ENCODE results near the gene STK39.
"Not testable (repeated sequence)": the region's sequence is repeated elsewhere in the genome, so short reads cannot be mapped to it uniquely, and the experiment has no call there.

STK39 gene

GRCh38 chr2:168089200-168089599 lies 158.2 kb downstream of the STK39 start:
- DNase-seq (ENCODE audit: low read depth), result no peak

GRCh38 chr2:168087401-168087800 lies 160.0 kb downstream of the STK39 start:
- DNase-seq (ENCODE audit: low read depth), result no peak

DNA sequence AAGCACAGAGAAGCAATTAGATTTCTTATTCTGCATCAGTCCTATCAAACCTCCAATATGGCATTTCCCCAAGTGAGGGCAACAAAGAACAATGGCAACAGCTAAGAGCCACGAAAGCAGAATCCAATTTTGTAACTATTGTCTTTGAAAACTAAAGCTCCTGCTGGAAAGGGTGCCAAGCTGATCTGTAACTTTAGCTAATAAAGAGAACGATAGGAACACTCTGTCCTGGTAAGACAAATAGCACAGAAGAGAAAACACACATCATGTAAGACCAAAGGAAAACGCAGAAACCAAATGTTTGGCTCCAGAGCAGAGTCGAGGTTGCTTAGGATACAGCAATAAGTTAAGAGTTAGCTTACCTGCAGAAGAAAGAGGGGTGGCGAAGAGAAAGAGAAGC lies 160.5 kb downstream of the STK39 start:
- no peak for DNase-seq (ENCODE audit: low read depth)

GRCh38 chr2:168085801-168086361 lies 161.5 kb downstream of the STK39 start:
- DNase-seq (ENCODE audit: low read depth), result no peak

DNA sequence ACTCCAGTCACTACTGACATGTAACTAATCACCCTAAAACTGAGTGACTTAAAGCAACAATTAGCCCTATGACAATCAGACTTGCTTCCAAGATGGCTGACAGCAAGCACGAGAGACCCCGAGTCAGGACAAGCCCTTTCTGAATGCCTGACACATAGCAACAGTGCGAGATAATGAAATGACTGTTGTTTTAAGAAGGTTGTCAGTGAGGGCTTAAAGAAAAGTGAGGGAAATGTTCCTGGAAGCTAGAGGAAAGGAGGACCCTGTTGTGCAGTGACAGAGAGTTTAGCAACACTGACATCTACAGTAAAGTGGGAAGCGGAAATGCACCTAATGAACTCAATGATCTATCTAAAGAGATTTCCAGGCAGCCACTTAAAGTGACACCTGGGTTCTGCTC lies 163.1 kb downstream of the STK39 start:
- no peak for DNase-seq (ENCODE audit: low read depth)

- not testable (repeated sequence) for DNase-seq (ENCODE audit: low read depth)
Measured at GRCh38 chr2:168081452-168081851, 165.9 kb downstream of the STK39 start.

DNA sequence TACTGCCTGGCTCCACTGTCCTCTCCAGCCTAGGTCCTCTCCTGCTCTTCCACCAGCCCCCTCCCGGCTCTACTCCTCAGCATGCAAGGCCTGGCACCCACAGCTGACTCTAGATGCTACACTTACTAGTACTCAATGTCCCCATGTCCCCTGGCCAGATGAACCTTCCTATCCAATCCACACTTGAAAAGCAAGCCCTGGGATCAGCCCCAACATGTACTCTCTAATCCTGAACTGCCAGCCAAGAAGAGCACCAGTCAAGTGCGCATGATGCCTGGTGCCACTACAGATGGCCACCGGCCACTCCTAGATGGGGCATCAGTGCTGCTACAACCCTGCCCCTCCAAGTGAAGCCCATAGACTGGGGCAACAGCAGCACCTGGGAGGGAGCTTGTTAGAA lies 168.2 kb downstream of the STK39 start:
- no peak for DNase-seq (ENCODE audit: low read depth)

- no peak for DNase-seq (ENCODE audit: low read depth)
Measured at GRCh38 chr2:168076731-168077130, 170.7 kb downstream of the STK39 start.

- DNase-seq (ENCODE audit: low read depth), result no peak
Measured at GRCh38 chr2:168075446-168075845, 171.9 kb downstream of the STK39 start.

DNA sequence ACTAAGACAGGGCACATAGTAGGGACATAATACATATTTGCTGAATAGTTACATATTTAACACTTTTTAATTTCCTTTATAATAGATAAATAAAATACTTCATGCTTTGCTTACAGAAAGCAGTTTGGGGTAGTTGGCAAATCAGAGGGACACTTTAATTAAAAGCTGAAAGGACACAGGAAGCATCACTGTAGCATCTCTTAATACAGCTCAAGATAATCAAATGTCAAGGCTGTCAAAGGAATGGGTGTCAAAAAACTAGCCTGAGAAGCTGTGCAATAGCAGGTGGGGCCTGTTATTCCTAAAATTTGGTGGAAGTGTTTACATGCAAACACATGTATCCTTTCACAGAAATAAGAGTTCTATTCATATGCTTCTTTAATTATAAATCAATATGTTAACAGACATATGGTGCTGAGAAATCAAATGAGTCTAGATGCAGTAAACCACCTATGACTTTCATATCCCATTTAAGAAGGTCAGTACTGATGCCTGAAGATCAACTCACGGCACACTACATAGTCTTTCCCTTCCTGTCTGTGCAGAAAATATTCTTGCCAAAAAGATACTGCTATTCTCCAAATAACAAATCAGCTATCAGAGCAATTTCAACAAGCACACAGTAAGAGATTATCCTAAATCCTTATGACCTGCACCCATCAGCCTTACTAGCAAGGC lies 174.6 kb downstream of the STK39 start:
- DNase-seq (ENCODE audit: low read depth), result no peak

DNA sequence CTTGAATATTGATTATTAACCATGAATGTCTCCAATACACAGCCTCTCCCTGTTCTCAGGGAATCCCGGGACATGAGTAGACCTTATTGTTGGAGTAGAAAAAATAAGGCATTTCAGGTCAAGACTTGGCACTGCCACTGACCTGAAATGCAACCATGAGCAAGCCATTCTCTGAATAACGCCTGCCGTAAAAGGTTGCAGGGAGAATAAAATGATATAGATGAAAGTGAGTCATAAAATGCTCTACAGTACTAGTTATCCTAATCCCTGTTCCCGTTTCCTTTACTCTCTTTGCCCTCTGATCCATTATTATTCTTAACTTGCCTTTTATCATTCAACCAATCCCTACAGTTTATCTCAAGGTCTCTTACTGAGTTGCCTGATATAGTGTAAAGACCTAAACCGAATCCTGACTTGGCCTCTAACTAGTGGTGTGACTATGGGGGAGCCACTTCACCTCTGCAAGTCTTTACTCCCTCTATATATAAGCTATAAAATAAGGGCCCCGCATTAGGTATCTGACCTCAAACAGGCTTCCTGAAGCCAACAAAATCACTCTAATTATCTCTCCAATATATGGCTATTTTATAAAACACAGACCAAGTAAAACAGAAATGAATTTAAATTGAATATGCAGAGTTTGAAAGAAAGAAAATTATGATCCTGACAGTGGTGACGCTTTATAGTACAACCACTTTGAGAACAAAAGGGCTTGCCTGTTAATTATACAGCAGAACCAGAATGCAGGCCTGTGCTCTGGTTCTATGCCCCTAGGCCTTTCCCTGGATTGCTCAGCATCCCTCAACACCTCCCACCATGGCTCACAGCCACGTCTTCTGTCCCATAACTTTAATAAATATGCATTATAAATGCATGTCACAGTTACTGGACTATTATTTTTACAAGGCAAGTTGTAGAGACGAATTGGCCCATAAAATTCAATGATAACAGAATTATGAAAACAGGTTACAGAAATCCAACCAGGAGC lies 183.1 kb downstream of the STK39 start:
- DNase-seq (ENCODE audit: low read depth), result no peak

- DNase-seq (ENCODE audit: low read depth), result no peak
Measured at GRCh38 chr2:168062936-168063335, 184.5 kb downstream of the STK39 start.

GRCh38 chr2:168062054-168062453 lies 185.3 kb downstream of the STK39 start:
- DNase-seq (ENCODE audit: low read depth), result no peak

- DNase-seq (ENCODE audit: low read depth), result no peak
Measured at GRCh38 chr2:168060986-168061750, 186.2 kb downstream of the STK39 start.

- DNase-seq (ENCODE audit: low read depth), result no peak
Measured at GRCh38 chr2:168059758-168060157, 187.6 kb downstream of the STK39 start.

GRCh38 chr2:168058675-168059074 lies 188.7 kb downstream of the STK39 start:
- no peak for DNase-seq (ENCODE audit: low read depth)

GRCh38 chr2:168056242-168056787 lies 191.1 kb downstream of the STK39 start:
- DNase-seq (ENCODE audit: low read depth), result no peak

GRCh38 chr2:168054657-168055056 lies 192.7 kb downstream of the STK39 start:
- no peak for DNase-seq (ENCODE audit: low read depth)

DNA sequence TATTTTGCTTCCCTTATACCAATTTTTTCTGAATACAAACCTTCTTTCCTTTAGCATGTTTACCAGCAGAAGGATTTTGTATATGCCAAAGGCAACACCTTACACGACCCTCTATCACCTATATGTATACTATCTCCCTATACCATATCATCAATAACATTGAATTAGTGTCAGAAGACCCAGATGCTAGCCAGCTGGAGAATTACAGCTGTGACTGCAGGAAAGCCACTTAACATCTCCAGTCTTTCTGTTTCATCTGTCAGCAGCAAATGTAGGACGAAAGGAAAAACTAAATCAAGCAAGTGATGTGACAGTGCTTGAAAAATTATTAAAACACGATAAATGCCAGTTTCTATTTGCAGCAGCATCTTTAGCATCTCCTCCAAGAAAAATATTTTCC lies 193.7 kb downstream of the STK39 start:
- DNase-seq (ENCODE audit: low read depth), result no peak

GRCh38 chr2:168052773-168053172 lies 194.6 kb downstream of the STK39 start:
- DNase-seq (ENCODE audit: low read depth), result no peak

DNA sequence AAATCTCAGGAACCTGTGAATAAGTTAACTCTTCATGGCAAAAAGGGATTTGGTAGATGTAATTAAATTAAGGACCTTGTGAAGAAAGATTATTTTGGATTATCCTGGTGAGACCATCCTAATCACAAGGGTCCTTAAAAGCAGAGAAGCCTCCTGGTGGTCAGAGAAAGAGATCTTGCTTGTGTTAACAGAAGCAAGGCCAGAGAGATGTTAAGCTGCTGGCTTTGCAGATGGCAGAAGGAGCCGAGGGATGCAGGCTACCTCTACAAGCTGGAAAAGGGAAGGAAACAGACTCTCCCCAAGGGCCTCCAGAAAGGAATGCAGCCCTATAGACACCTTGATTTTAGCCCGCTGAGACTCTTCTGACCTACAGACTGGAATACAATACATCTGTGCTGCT lies 197.0 kb downstream of the STK39 start:
- DNase-seq (ENCODE audit: low read depth), result no peak

DNA sequence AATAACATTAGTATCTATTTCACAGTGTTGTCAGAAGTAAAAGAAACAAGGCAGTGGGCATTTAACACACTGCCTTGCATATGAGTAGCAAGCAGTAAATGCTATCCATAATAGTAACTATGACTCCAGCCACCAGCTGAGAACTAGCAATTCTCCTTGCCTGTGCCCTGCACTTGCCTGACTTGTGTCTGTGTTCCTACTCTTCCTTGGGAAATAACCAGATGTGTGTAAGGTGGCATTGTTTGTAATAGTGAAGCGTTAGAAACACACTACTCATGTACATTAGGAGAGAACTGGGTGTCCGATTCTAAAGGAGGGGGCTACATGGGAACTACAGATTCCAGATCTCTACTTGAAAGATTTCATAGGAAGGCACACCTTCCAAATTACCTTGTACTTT lies 197.8 kb downstream of the STK39 start:
- no peak for DNase-seq (ENCODE audit: low read depth)
